Left lung (tissue), 10 donors: ENCODE results near the gene GNG7. TPM values are rescaled to one million over a fixed set of nuclear protein-coding genes. Genes with fewer than 3 reads are reported as not detected.

Source experiments
- ATAC-seq: fragments of 200-7000 bp; cut with Tn5 transposase; one replicate; pipeline ENCODE4 v1.9.1; 2020; ENCODE audit warnings: moderate library complexity
- DNase-seq, 4 donors: peaks; one replicate each; pipeline ENCODE4 v3.0.0-alpha.2; 2013 to 2020
- H3K27ac ChIP-seq, 2 donors: fragments of 200-600 bp; sonication (generic) in 1 of 2; one replicate each; pipeline versions ENCODE4 v1.5.0 to v1.8.0; 2020 to 2021
- H3K27me3 ChIP-seq, 2 donors: fragments of 200-600 bp; sonication (generic) in 1 of 2; one replicate each; pipeline versions ENCODE4 v1.5.0 to v1.8.0; 2020 to 2021
- H3K36me3 ChIP-seq, 2 donors: fragments of 200-600 bp; sonication (generic) in 1 of 2; one replicate each; pipeline versions ENCODE4 v1.5.0 to v1.8.0; 2020 to 2021
- H3K4me1 ChIP-seq, 2 donors: fragments of 200-600 bp; one replicate each; pipeline ENCODE4 v1.8.0; 2021
- H3K4me3 ChIP-seq, 2 donors: fragments of 200-600 bp; sonication (generic) in 1 of 2; one replicate each; pipeline versions ENCODE4 v1.5.0 to v1.8.0; 2020 to 2021; ENCODE audit warnings: mild to moderate bottlenecking in 1 of 2
- H3K9me3 ChIP-seq, 2 donors: fragments of 200-600 bp; sonication (generic) in 1 of 2; one replicate each; pipeline versions ENCODE4 v1.5.0 to v1.8.0; 2020 to 2021
- intact Hi-C, 2 donors: fragments of 100-400 bp; cut with DNase I; formaldehyde crosslinking; loops; one replicate each; pipeline versions ENCODE4 v1.11.2 to v1.14.2; 2022
- polyA plus RNA-seq, 6 donors: library from polyadenylated mRNA; unstranded; fragments of 120-200 nt; gene quantifications; one replicate each; pipeline ENCODE4 v1.2.1, GENCODE V29; 2013; ENCODE audit not compliant: insufficient read length in 6 of 6
- total RNA-seq, 2 donors: library from RNA; stranded (reverse); fragmentation: NEBNext Ultra II Directional; extraction: Animal tissue kit (Norgen Biotek cat#: 25700); gene quantifications; one replicate each; pipeline ENCODE4 v1.2.1, GENCODE V29; 2021
- TF ChIP-seq, protein P1 (sequence below), 2 donors: fragments of 200-600 bp; sonication (generic) in 1 of 2; IDR thresholded peaks; one replicate each; pipeline versions ENCODE4 v1.5.0 to v1.8.0; 2021; ENCODE audit warnings: antibody characterized with exemption in 2 of 2
- donor health status: DM: no; HTN: yes; CAD: no.
- donor health status: DM: no; HTN: no; CAD: no.

The GNG7 gene
- total and polyA plus RNA-seq, 8 donors, result 3.8 to 7.1 (median 5.5) TPM

DNA sequence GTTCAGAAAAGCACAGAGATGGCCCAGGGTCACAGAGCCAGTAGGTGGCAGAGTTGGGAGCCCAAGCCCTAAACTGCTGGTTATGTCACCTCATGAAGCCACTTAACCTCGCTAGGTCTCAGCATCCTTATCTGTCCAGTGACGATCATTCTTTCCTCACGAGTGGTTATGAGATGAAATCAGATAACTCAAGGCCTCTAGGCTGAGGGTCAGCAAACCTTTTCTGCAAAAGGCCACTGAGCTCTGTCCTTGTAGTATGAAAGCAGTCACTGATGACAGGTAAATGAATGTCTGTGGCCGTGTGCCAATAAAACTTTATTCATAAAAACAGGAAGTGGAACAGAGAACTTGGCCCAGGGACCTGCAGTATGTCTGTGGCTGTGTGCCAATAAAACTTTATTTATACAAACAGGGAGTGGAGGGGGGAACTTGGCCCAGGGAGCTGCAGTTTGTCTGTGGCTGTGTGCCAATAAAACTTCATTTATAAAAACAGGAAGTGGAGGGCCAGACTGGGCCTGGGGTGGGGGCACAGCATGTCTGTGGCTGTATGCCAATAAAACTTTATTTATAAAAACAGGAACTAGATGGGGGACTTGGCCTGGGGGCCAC, 71.2 kb downstream of the GNG7 start:
- H3K4me1 ChIP-seq, result peaks cover 18 to 97% of the 10 kb centered on the region in 2 donors
- H3K36me3 ChIP-seq, result no peaks in the 10 kb centered on the region
- intact Hi-C loops, result no loop called here
- ATAC-seq (no peak), DNase-seq (no peak)
- H3K27me3 ChIP-seq, result no peaks in the 10 kb centered on the region
- H3K27ac ChIP-seq, result peak overlapping the region; percentile 33 to 97
- H3K4me3 ChIP-seq, result no peak overlapping the region
- peaks cover 0 to 16% of the 10 kb centered on the region in 2 donors for H3K9me3 ChIP-seq
- TF ChIP-seq, protein P1, sequence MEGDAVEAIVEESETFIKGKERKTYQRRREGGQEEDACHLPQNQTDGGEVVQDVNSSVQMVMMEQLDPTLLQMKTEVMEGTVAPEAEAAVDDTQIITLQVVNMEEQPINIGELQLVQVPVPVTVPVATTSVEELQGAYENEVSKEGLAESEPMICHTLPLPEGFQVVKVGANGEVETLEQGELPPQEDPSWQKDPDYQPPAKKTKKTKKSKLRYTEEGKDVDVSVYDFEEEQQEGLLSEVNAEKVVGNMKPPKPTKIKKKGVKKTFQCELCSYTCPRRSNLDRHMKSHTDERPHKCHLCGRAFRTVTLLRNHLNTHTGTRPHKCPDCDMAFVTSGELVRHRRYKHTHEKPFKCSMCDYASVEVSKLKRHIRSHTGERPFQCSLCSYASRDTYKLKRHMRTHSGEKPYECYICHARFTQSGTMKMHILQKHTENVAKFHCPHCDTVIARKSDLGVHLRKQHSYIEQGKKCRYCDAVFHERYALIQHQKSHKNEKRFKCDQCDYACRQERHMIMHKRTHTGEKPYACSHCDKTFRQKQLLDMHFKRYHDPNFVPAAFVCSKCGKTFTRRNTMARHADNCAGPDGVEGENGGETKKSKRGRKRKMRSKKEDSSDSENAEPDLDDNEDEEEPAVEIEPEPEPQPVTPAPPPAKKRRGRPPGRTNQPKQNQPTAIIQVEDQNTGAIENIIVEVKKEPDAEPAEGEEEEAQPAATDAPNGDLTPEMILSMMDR (IDR thresholded peaks at IDR 0.05), result no peak

DNA sequence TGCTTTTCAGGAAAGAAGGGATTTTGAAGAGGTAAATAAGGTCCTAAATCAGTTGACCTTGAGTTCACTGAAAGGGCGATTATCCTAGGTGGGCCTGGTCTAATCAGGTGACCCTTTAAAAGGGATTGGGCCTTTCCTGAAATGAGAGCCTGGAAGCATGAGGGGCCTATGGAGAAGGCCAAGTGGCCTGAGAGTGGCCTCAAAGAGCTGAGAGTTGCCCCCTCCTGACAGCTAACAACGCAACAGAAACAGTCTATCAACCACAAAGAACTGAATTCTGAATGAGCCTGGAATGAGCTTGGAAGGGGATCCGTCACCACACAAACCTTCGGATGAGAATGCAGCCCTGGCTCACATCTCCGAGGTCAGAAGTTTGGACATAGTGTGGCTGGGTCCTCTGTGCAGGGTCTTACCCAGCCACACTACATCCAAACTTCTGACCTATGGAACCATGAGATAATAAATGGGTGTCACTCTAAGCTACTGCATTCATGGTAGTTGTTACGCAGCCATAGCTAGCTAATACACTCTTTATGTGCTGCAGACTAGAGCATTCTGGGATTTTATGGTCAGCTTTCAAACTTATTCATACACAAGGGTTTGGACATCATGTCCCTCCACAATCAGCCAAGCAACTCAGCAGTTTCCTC, 72.0 kb downstream of the GNG7 start:
- Histone ChIP-seq H3K4me1 (peaks cover 18 to 97% of the 10 kb centered on the region in 2 donors), H3K27me3 (no peaks in the 10 kb centered on the region), H3K4me3 (no peak overlapping the region), H3K36me3 (no peaks in the 10 kb centered on the region), H3K9me3 (peaks cover 0 to 16% of the 10 kb centered on the region in 2 donors), H3K27ac (peak overlapping the region; percentile 81 to 97)
- TF ChIP-seq, protein P1 (IDR thresholded peaks at IDR 0.05), result no peak
- ATAC-seq, result no peak
- intact Hi-C loops, result no loop called here
- DNase-seq, result no peak

DNA sequence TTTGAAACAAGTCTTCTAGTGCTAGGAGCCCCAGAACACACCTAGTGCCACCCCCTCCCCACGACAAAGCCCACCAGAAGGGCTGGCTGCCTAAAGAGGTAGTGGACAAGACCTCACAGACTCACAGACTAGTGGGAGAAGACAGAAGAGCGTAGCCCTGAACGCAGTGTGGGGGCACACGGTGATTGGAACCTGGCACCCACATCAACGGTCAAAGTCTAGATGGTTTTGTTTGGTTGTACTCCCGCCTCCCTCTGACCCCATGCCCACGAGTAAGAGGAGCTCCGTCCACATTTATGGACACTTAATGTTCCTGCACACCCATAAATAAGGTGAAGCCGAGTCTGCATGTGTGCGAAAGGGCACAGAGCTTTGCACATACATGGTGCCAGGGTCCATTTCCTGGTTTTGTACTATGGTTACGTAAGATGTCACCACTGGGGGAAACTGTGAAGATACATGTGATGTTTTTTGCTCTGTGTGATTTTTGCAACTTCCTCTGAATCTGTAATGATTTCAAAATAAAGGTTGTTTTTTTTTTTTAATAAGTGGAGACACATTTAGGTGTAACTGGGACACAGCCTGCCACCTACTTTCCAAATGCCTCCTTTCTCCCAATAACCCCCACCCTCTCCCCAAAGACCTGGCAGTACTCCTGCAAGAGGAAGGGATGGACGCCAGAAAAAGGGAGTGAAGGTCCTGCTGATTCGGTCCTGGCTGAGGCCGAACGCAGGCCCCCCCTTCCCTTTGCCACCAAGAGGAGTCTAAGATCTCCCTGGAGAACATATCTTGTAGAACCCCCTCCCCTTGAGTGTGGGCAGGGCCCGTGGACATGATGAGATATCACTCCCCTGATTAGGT, 72.8 kb downstream of the GNG7 start:
- ATAC-seq (no peak), DNase-seq (no peak)
- no peaks in the 10 kb centered on the region for H3K36me3 ChIP-seq
- TF ChIP-seq, protein P1 (IDR thresholded peaks at IDR 0.05), result no peak
- H3K27ac ChIP-seq, result peak overlapping the region; percentile 81 to 97
- H3K4me3 ChIP-seq, result no peak overlapping the region
- H3K9me3 ChIP-seq, result peaks cover 0 to 16% of the 10 kb centered on the region in 2 donors
- peaks cover 20 to 97% of the 10 kb centered on the region in 2 donors for H3K4me1 ChIP-seq
- H3K27me3 ChIP-seq, result no peaks in the 10 kb centered on the region
- intact Hi-C loops, result no loop called here

DNA sequence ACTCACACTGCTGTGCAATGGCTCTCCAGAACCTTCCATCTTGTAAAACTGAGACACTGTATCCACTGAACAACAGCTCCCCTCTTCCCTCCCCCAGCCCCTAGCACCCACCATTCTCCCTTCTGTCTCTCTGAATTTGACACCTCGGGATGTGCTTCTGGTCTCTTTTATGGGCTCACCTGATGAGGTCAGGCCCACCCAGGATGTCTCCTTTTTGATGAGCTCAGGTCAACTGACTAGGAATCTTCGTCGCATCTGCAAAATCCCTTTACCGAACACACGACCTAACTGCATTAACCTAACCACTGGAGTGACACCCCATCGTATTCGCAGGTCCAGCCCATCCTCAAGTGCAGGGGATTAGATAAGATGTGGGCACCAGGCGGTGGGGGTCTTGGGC, 73.9 kb downstream of the GNG7 start:
- TF ChIP-seq, protein P1 (IDR thresholded peaks at IDR 0.05), result no peak
- H3K4me1 ChIP-seq, result peaks cover 19 to 97% of the 10 kb centered on the region in 2 donors
- intact Hi-C loops, result no loop called here
- no peak for DNase-seq
- no peaks in the 10 kb centered on the region for H3K36me3 ChIP-seq
- H3K27ac ChIP-seq, result peak overlapping the region in 1 of 2 donors; percentile 97
- no peak for ATAC-seq
- peaks cover 0 to 16% of the 10 kb centered on the region in 2 donors for H3K9me3 ChIP-seq
- no peaks in the 10 kb centered on the region for H3K27me3 ChIP-seq
- no peak overlapping the region for H3K4me3 ChIP-seq

DNA sequence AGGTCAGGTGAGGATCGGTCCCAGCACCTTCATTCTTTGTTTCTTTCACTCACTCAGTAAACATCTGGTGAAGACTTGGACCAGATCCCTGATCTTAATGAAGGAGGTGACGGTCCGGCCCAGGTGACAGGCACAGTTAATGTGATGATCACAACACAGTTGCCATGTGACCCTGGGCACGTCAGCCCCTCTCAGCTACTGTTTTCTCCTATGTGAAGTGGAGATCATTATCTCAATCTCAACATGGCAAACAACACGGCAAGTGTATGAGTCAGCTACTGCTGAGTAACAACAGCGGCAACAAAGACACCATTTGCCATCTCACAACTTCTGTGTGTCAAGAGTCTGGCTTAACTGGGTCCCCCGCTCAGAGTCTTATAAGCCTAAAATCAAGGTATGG, 74.6 kb downstream of the GNG7 start:
- intact Hi-C loops, result no loop called here
- H3K27me3 ChIP-seq, result no peaks in the 10 kb centered on the region
- no peaks in the 10 kb centered on the region for H3K36me3 ChIP-seq
- peak overlapping the region; percentile 72 to 97 for H3K27ac ChIP-seq
- no peak for DNase-seq
- peaks cover 0 to 16% of the 10 kb centered on the region in 2 donors for H3K9me3 ChIP-seq
- H3K4me1 ChIP-seq, result peaks cover 19 to 98% of the 10 kb centered on the region in 2 donors
- TF ChIP-seq, protein P1 (IDR thresholded peaks at IDR 0.05), result no peak
- no peak overlapping the region for H3K4me3 ChIP-seq
- no peak for ATAC-seq
